Measurements from ENCODE around the gene REPS2.
"Not testable (repeated sequence)": the region's sequence is repeated elsewhere in the genome, so short reads cannot be mapped to it uniquely, and the experiment has no call there.

REPS2 gene

GRCh38 chrX:16964976-16965375 lies 18.5 kb downstream of the REPS2 start:
- not testable (repeated sequence) for DNase-seq

GRCh38 chrX:16966752-16967448 lies 20.4 kb downstream of the REPS2 start:
- no peak for DNase-seq

GRCh38 chrX:16968753-16969152 lies 22.3 kb downstream of the REPS2 start:
- not testable (repeated sequence) for DNase-seq

- no peak for DNase-seq
Observed at GRCh38 chrX:16970977-16971376, 24.5 kb downstream of the REPS2 start.

GRCh38 chrX:16971694-16972093 lies 25.2 kb downstream of the REPS2 start:
- no peak for DNase-seq

GRCh38 chrX:16975233-16975632 lies 28.8 kb downstream of the REPS2 start:
- DNase-seq, result no peak

DNA sequence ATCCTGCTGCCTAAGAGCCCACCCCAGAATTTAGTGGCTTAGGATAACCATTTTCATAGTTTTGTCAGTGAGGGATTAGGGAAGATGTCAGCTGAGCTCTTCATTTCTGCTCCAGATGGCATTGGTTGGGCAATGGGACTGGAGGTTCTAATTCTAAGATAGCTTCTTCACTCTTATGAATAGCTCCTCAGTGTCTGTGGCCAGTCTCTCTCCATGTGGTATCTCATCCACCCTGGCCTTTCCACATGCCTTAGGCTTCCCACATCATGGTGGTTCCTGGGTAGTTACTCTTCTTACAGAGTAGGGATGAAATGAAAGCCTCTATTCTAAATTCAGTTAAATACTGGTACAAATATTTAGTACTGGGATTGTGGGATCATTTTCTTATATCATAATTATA lies 31.3 kb downstream of the REPS2 start:
- DNase-seq, result no peak

- no peak for DNase-seq
Observed at GRCh38 chrX:16978193-16978984, 31.9 kb downstream of the REPS2 start.

DNA sequence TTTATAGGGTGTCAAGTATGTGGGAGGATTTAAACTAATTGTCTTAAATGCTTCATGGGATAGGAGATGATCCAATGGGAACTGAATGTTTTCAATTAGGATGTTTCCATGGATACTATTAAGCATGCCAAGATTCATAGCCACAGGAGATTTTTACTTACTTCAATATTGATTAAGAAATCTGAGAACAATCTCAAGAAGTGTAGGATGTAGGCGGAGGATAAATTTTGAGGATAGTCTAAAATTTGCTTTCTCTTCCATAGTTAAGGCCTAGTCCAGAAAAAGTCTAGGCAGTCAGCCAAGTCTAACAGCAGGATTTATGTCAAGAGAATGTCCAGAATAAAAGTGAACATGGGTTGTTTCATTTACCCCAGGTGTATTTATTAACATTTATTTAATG lies 32.8 kb downstream of the REPS2 start:
- DNase-seq, result no peak

GRCh38 chrX:16981209-16981608 lies 34.8 kb downstream of the REPS2 start:
- DNase-seq, result no peak

DNA sequence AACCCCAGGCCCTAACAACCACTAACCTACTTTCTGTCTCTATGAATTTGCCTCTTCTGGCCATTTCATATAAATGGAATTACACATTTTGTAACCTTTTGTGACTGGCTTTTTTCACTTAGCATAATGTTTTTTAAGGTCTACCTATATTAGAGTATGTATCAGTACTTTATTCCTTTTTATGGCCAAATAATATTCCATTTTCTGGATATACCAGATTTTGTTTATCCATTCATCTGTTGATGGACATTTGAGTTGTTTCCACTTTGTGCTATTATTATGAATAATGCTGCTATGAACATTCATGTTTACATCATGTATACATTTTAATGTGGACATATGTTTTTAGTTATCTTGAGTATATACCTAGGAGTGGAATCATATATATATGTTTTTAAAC lies 35.5 kb downstream of the REPS2 start:
- no peak for DNase-seq

DNA sequence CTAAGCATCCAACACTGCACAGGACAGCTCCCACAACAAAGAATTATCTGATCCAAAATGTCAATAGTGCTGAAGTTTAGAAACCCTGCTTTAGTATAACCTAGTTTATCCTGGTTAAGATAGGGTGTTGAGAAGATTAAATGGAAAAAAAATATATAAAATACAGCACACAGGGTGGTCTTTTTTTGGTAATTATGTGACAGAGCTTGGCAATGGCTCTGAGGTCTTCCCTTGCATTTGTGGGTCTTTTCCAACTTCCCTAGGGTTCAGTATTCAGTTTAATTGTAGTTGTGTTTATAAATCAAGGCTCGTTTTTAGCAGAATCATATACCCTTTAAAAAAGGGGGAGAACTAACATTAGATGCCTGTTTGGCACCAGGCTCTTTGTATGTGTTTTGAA lies 36.6 kb downstream of the REPS2 start:
- DNase-seq, result no peak

GRCh38 chrX:16985286-16985685 lies 38.8 kb downstream of the REPS2 start:
- no peak for DNase-seq

DNA sequence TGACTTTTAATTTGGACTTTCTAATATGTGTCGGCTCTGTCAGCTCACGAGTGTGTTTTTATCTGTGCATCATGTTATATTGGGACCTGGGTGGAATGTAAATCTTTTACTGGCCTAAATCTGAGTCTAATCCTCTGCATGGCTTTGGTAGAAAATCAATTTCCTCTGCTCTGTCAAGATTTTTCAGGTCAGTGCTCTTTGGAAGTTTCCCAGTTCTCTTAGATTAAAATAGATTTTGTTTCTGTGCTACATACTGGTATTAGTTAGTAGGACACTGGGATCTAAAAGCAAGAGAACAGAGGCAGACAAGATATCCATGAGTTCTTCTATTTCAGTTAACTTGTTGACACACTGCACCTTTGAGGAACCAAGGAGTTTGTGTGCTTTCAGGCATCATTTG lies 39.7 kb downstream of the REPS2 start:
- no peak for DNase-seq

- no peak for DNase-seq
Observed at GRCh38 chrX:16989750-16990149, 43.3 kb downstream of the REPS2 start.

DNA sequence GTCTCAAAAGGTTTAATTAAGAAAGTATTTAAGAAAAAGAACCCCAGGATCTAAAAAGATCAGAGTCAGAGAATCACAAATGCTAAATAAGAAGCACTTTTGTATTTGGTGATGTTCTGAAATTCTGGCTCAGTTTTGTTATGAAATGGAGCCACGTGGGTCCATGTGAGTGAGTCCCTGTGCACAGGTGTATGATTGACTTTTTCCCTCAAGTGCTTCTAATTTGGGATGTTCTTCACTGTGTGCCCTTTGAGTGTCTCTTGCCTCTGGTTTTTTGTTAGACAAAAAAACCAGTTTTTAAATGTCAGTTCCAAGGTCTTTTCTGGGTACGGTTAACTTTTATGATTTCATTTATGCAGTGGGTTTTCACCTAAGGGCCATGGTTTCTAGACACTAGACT lies 44.4 kb downstream of the REPS2 start:
- DNase-seq, result no peak

- no peak for DNase-seq
Observed at GRCh38 chrX:16992445-16992844, 46.0 kb downstream of the REPS2 start.

DNA sequence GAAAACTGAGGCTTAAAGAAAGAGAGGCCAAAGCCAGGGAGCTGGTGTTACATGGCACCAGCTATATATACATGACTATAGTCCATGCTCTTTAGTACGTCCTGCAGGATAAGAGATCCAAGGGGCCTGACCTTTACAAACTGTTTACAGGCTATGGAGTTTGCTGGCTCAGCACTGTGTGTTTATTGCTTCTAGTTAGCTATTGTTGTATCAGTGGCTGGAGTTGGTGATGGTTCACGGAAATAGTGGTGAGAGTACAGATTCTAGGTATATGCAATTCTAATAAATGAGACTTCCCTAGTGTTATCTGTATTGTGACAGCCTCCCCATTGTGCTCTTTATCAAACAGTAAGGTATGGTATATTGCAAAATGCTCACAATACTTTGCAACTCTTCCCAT lies 46.5 kb downstream of the REPS2 start:
- DNase-seq, result no peak

- no peak for DNase-seq
Observed at GRCh38 chrX:16993791-16994318, 47.4 kb downstream of the REPS2 start.

DNA sequence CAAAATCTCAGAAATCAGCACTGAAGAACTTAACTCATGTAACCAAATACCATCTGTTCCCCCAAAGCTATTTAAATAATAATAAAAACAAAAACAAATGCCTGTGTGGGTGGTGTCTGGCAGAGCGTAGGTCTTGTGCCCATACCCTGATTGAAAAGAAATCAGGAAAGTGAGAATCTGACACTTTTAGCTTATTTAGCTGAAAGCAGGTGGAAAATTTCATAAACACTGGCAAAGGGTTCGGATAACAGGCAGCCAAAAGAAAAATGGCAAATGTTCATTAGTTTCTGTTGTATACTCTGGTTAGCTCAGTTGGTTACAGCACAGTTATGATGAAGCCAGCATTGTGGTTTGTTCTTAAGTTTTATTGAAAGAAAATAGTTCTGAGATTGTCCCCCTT lies 48.3 kb downstream of the REPS2 start:
- DNase-seq, result no peak

DNA sequence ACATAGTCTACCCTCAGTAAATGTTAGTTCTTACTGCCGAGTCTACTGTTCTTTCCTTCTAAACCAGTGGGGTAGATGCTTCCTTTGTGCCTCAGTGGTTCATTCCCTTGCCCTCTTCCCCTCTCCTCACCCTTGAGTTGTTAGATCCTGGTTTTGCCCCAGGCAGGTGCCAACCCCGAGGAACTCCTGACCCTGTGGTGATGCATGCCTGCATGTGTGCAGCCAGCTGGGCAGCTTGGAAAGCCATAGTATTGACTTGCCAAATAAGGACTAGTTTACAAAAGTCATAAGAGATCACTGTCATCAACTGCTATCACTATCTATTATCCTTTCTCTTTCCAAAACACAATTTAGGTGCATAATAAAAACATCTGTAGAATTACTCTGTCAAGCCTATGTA lies 50.9 kb downstream of the REPS2 start:
- DNase-seq, result no peak

GRCh38 chrX:16999275-16999674 lies 52.8 kb downstream of the REPS2 start:
- DNase-seq, result no peak

DNA sequence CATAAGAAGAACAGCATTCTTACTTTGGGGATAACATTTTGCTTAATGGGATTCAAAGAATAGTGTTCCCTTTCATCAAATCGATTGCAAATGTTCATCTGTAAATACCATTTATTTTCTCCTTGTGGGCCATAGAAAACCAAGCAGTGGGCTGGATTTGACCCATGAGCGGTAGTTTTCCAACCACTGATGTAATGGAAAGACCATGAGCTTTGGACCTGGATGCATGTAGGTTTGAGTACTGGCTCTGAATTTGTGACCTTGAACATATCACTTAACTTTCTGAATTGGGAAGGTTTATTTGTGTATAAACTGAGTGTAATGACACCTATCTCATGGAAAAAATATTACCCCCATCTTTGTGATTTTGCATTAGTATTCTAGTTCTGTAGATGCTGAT lies 54.3 kb downstream of the REPS2 start:
- DNase-seq, result no peak

DNA sequence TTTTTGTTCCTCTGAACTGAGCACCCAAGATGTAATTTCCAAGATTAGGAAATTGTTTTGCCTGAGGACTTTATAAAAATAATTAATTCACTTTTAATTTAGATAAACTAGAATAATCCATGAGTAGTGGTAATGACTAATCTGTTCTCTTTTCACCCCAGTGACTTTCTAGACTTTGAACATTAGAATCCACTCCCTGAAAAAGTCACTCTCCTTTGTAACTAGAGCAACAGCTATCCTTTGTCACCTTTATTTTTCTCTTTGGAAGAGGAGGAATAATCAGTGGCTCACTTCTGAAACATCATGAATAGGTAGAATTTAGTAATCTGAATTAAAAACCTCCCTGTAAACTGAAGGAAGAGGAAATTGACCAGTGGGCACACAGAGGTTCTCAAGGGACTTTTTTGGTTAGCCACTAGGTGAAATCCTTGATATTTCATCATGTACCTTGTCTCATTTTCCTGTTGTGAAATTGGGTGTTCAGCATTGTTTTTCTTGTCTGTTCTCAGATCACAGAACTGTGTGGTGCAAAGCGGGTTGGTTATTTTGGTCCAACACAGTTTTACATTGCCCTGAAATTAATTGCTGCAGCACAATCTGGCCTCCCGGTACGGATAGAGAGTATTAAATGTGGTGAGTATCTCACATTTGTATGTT lies 59.4 kb downstream of the REPS2 start:
- no peak for DNase-seq
